ENCODE measurements around the gene TNNI3.
"Not testable (repeated sequence)": the region's sequence is repeated elsewhere in the genome, so short reads cannot be mapped to it uniquely, and the experiment has no call there.

Gene TNNI3

DNA sequence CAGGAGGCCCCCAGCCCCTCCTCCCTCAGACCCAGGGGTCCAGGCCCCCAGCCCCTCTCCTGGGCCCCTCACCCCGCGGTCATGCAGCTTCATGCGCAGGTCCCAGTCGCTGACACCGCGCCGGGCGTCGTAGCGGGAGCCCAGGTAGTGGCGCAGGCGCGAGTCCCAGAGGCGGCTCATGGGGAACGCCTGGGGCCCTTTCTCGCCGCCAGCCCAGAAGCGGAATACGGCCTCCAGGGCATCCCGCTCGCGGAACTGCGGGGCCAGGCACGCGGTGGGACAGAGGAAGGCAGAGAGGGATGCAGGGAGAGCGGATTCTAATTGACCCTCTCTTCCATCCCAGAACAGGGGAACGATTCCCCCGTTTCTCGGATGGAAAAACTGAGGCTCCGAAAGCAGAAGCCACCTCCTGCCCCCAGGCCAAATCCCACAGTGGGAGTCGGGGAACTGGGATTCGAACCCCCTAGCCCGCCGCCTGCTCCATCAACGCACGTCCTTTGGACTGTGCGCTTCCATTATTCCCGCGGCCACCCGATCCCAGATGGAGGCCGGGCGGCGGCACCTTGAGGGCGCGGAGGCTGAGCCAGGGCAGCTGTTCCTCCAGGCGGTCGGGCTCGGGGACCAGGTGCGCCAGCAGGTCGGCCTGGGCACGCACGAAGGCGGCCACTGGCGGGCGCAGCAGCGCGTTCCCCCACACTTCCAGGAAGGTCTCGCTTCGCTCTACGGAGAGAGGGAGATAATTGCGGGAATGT lies 4.2 kb upstream of the TNNI3 start:
- Histone ChIP-seq H3K4me1 (ENCODE audit: insufficient read depth, low read length) (peaks cover 17% of the 10 kb centered on the region; the same call in 1 of the 2 replicates), H3K9ac (ENCODE audit: low read depth, low read length) (peak overlapping the region; percentile 61; the same call in 1 of the 2 replicates), H3K9me3 (ENCODE audit: control insufficient read depth, insufficient read depth, low read length) (no peaks in the 10 kb centered on the region), H3K36me3 (ENCODE audit: insufficient read depth, low read length) (no peaks in the 10 kb centered on the region)

DNA sequence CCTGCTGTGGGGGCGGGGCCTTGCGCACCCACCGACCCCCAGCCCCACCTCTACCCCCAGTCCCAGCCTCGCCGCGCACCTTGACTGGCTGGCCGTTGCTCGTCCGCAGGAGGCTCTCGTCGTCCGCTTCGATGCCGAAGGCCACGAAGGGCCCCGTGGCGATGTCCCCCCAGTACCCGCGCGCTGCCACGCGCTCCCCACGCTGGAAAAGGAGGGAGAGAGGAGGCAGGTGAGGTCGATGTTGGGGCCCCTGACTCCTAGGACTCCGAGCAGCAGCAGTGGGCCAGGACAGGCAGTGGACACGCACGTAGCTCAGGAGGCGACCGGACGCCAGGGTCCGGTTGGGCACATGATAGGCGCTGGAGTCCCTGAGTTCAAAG lies 3.4 kb upstream of the TNNI3 start:
- no peaks in the 10 kb centered on the region for H3K36me3 ChIP-seq (ENCODE audit: insufficient read depth, low read length)
- H3K4me1 ChIP-seq (ENCODE audit: insufficient read depth, low read length): peaks cover 17% of the 10 kb centered on the region; the same call in 1 of the 2 replicates
- no peaks in the 10 kb centered on the region; the same call in 1 of the 2 replicates for H3K9me3 ChIP-seq (ENCODE audit: control insufficient read depth, insufficient read depth, low read length)
- peak overlapping the region; percentile 61 for H3K9ac ChIP-seq (ENCODE audit: low read depth, low read length)

DNA sequence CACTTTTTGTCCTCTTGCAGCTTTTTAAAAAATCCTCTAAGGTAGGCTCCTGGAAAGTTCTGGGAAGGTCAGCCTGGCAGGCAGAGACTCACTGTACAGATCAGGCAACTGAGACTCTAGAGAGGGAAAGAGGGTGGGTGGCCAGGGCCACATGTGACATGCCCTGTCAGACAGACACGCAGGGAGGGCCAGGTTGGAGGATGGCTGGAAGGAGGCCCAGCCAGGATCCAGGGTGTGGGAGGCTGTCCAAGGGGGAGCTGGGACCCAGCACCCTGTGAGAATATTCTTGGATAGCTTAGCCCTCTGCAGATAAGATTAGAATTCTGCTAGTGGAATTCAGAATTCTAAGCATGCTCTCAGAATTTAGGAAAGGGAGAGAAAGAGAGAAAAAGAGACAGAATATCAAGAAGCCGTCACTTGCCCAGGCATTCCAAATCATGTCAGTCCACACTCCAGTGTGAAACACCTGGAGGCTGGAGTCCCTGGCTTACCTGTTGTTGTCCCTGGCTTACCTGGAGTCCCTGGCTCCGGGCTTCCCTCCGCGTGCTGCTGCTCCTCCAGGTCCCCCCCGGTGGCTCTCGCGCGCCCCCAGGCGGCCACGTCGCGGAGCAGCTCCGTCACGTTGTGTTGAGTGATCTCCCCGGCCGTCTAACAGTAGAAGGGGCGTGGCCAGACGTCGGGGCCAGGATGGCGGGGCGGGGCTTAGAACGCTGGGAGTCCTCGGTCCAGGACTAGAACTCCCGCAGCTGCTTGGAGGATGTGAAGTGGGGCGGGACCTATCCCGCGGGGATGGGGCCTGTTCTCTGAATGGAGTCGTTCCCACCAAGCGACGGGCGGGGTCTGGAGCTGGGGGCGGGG lies 2.8 kb upstream of the TNNI3 start:
- Histone ChIP-seq H3K36me3 (ENCODE audit: insufficient read depth, low read length) (no peaks in the 10 kb centered on the region), H3K9me3 (ENCODE audit: control insufficient read depth, insufficient read depth, low read length) (no peaks in the 10 kb centered on the region; the same call in 1 of the 2 replicates), H3K9ac (ENCODE audit: low read depth, low read length) (no peak overlapping the region; the same call in 1 of the 2 replicates), H3K4me1 (ENCODE audit: insufficient read depth, low read length) (peaks cover 17% of the 10 kb centered on the region; the same call in 1 of the 2 replicates)

DNA sequence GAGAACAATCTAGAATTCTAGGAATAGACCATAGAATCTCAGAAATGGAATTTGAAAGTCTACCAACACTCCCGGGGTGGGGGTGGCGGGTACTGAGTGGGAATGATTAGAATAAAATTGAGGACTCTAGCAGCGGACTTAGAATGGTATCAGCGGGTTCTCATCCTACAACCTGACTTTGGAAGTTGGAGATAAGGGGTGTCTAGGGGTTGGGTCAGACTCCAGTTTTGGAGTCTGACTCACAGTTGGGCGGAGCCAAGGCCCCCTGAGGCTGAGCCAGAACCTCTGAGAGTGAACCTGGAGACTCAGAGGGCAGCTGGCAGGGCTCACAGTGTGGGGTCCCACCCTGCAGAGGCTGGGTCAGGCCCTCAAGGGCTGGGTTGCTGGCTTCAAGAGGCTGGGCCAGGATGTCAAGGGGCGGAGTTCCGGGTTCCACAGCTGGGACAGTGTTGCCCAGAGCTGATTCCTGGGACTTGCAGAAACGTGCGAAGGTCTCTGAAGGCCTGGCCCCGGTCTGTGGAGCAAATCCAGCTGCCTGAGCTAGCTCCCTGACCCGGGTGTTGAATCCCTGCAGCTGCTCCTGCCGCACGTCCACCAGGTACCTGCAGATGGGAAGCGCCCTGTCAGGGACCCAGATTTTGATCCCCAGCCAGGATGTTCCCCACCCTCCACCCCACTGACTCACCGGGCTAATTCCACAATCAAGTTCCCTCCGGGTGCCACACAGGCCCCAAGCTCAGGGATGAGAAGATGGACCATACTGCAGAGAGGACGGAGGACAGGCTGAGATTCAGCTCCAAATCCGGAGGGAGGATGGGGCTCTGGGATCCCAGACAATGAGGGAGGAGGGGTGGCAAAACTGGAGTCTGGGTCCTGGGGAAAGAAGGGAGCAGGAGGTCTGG lies 1.6 kb upstream of the TNNI3 start:
- Histone ChIP-seq H3K36me3 (ENCODE audit: insufficient read depth, low read length) (no peaks in the 10 kb centered on the region), H3K4me1 (ENCODE audit: insufficient read depth, low read length) (peaks cover 17% of the 10 kb centered on the region; the same call in 1 of the 2 replicates), H3K9ac (ENCODE audit: low read depth, low read length) (peak overlapping the region; percentile 24; the same call in 1 of the 2 replicates), H3K9me3 (ENCODE audit: control insufficient read depth, insufficient read depth, low read length) (no peaks in the 10 kb centered on the region; the same call in 1 of the 2 replicates)

DNA sequence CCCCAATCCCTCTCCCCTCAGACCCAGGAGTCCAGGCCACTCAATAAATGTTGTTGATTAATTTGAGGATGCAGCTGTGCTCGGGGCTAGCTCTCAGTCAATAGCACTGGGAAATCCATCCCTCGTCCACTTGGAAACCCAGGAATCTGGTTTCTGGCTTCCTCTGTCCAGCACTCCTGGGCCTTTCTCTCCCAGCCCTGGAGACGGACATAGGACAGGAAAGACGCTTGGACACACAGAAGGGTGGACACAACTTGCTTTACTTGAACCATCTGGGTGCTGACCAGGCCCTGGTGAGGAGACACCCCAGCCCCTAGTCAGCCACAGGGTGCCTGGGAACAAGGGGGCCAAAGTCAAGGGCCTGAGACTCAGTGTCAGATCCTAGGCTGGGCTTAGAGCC lies 891 bp upstream of the TNNI3 start:
- no peaks in the 10 kb centered on the region for H3K36me3 ChIP-seq (ENCODE audit: insufficient read depth, low read length)
- H3K4me1 ChIP-seq (ENCODE audit: insufficient read depth, low read length): peaks cover 17% of the 10 kb centered on the region; the same call in 1 of the 2 replicates
- H3K9ac ChIP-seq (ENCODE audit: low read depth, low read length): no peak overlapping the region
- no peaks in the 10 kb centered on the region; the same call in 1 of the 2 replicates for H3K9me3 ChIP-seq (ENCODE audit: control insufficient read depth, insufficient read depth, low read length)

DNA sequence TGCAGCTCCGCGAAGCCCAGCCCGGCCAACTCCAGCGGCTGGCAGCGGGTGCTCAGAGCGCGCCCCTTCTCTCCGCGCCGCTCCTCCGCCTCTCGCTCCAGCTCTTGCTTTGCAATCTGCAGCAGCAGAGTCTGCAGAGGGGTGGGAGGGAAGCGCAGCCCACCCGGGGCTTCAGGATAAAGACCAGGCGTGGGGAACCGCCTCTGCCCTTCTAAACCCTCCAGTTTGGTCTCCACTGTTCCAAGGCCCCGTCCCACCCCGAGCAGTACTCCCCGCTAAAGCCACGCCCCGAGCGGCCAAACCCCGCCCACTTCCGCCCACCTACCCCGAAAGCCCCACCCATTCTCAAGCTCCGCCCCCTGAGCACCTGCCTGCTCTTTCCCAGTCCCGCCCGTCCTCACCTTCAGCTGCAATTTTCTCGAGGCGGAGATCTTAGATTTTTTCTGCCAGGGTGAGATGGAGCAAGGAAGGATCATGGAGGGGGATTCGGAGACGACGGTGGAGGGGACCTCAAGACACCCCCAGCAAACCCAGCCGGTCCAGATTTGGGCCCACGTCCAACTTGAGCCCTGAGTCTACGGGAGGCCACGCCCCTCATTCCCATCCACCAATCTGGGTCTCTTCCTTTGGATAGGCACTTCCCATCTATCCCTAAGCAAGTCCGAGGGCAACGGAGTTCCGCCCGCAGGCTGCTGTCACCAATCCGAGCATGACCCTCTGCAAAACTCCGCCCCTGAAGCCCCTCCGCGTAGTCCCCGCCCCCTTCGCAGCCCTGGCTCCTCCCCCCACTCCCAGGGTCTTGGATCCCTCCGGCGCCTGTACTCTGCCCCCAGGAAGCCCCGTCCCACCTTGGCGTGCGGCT lies 1.1 kb downstream of the TNNI3 start:
- Histone ChIP-seq H3K9me3 (ENCODE audit: control insufficient read depth, insufficient read depth, low read length) (no peaks in the 10 kb centered on the region; the same call in 1 of the 2 replicates), H3K4me1 (ENCODE audit: insufficient read depth, low read length) (peaks cover 20% of the 10 kb centered on the region; the same call in 1 of the 2 replicates), H3K36me3 (ENCODE audit: insufficient read depth, low read length) (peaks cover 3% of the 10 kb centered on the region; the same call in 1 of the 2 replicates), H3K9ac (ENCODE audit: low read depth, low read length) (peak overlapping the region; percentile 75)

DNA sequence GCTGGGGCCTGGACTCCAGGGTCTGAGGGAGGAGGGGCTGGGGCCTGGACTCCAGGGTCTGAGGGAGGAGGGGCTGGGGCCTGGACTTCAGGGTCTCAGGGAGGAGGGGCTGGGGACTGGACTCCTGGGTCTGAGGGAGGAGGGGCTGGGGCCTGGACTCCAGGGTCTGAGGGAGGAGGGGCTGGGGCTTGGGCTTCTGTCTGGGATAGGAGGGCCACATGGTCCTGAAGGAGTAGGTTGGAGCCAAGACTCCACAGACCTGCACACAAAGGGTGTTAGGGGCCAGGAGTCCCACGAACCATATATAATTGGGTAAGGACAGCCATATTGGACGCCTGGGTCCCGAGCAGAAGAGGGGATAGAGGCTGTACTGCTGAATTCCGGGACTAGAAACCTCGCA lies 1.7 kb downstream of the TNNI3 start:
- H3K36me3 ChIP-seq (ENCODE audit: insufficient read depth, low read length); H3K9me3 ChIP-seq (ENCODE audit: control insufficient read depth, insufficient read depth, low read length): not testable (repeated sequence)
- H3K9ac ChIP-seq (ENCODE audit: low read depth, low read length): peak overlapping the region; percentile 75
- H3K4me1 ChIP-seq (ENCODE audit: insufficient read depth, low read length): peaks cover 21% of the 10 kb centered on the region; the same call in 1 of the 2 replicates

DNA sequence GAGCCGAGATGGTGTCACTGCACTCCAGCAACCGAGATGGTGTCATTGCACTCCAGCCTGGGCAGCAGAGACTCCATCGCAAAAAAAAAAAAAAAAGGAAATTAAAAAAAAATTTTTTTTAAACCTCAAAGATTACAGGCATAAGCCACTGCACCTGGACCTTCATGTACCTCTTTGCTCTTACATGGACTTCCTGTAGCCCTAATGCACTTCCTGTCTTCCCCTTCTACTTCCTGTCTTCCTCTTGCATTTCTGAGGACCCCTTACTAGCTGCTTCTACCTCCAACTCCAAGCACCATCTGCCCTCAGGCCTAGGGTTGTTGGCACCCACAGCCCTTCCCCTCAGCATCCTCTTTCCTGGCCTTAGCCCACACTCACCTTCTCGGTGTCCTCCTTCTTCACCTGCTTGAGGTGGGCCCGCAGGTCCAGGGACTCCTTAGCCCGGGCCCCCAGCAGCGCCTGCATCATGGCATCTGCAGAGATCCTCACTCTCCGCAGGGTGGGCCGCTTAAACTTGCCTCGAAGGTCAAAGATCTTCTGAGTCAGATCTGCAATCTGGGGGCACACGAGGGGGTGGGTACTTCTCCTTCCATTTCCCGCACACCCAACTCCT lies 3.8 kb downstream of the TNNI3 start:
- Histone ChIP-seq H3K9ac (ENCODE audit: low read depth, low read length) (no peak overlapping the region), H3K36me3 (ENCODE audit: insufficient read depth, low read length) (peaks cover 4% of the 10 kb centered on the region; the same call in 1 of the 2 replicates), H3K9me3 (ENCODE audit: control insufficient read depth, insufficient read depth, low read length) (no peaks in the 10 kb centered on the region; the same call in 1 of the 2 replicates), H3K4me1 (ENCODE audit: insufficient read depth, low read length) (peaks cover 17% of the 10 kb centered on the region)

DNA sequence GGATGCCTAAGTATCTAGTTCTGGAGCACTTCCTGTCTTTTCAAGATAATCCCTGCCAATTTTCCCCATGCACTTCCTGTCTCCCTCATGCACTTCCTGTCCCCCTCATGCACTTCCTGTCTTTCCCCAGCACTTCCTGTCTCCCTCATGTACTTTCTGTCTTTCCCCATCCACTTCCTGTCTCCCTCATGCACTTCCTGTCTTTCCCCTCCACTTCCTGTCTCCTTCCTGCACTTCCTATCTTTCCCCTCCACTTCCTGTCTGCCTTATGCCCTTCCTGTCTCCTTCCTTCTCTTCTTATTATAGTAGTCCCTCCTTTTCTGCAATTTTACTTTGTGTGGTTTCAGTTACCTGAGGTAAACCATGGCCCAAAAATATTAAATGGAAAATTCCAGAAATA lies 5.5 kb downstream of the TNNI3 start:
- Histone ChIP-seq H3K9ac (ENCODE audit: low read depth, low read length) (no peak overlapping the region), H3K4me1 (ENCODE audit: insufficient read depth, low read length) (peaks cover 24% of the 10 kb centered on the region), H3K36me3 (ENCODE audit: insufficient read depth, low read length) (peaks cover 4% of the 10 kb centered on the region; the same call in 1 of the 2 replicates), H3K9me3 (ENCODE audit: control insufficient read depth, insufficient read depth, low read length) (no peaks in the 10 kb centered on the region; the same call in 1 of the 2 replicates)

DNA sequence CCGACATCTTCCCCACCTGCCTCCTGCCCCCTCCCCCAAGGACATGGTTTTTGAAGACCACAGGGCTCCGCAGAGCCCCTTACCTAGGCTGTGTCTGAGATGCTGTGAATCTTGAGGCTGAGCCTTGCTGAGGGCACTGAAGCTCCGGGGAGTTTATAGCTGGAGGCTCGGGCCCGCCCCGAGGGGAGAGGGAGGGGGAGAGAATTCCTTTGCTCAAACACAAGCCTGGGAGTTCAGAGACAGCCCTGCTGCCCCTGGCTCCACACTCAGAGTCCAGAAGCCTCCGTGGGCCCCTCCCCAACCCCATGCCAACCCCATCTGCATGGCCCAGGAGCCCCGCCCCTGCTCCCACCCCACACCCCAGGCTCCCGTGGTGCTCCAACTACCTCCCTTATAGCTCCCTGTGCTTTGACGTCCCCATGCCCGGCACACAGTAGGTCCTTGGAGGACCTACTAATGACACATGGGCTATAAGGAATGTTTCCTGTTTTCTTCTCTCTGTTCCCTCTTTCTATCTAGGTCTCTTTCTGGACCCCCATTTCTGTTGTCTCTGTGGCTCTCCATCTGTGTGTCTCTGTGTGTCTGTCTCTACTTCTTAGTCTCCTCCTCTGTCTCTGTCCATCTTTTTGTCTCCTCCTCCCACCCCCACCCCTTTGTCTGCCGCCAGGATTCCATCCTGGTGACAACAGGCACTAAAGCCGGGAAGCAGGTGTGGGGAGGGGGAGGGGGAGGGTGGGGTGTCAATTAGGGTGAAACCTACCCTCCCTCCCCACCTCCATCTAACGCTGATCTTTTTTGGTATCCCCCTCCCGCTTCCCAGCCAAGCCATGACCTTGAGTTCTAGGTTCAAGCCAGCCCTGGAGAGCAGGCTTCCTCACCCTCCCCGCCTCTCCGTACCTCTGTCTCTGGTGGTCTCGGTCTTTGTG lies 8.2 kb downstream of the TNNI3 start, which contains the start of gene TNNT1:
Gene TNNT1, minus strand, starts transcription at position 129 of the 926 bp plus-strand sequence. CDS start 2,049 bp downstream, outside the sequence.
- Histone ChIP-seq H3K9me3 (ENCODE audit: control insufficient read depth, insufficient read depth, low read length) (no peaks in the 10 kb centered on the region), H3K4me1 (ENCODE audit: insufficient read depth, low read length) (peaks cover 24% of the 10 kb centered on the region), H3K9ac (ENCODE audit: low read depth, low read length) (peak within 1 kb of the TSS; percentile 20; the same call in 1 of the 2 replicates), H3K36me3 (ENCODE audit: insufficient read depth, low read length) (peaks cover 4% of the 10 kb centered on the region; the same call in 1 of the 2 replicates)

DNA sequence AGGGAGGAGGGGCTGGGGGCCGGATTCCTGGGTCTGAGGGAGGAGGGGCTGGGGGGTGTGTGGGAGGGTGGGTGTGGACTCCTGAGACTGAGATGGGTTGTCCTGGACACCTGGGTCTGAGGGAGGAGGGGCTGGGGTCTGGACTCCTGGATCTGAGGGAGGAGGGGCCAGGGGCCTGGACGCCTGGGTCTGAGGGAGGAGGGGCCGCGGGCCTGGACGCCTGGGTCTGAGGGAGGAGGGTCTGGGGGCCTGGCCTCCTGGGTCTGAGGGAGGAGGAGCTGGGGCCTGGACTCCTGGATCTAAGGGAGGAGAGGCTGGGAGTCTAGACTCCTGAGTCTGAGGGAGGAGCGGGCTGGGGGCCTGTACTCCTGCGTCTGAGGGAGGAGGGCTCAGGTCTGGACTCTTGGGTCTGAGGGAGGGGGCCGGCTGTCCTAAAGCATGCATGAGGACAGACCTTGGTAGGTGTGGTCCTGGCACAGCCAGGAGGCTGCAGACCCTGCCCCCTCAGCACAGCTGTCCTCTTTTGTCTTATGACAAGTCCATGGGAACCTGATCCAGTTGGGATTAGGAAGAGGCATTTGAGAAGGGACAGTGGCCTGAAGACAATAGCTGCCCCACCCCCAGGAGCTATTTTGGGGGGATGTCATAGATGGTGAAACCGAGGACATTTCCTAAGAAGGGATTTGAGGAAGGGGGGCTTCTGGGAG lies 9.8 kb downstream of the TNNI3 start:
- Histone ChIP-seq H3K4me1 (ENCODE audit: insufficient read depth, low read length) (peaks cover 24% of the 10 kb centered on the region), H3K9me3 (ENCODE audit: control insufficient read depth, insufficient read depth, low read length) (no peaks in the 10 kb centered on the region), H3K36me3 (ENCODE audit: insufficient read depth, low read length) (peaks cover 4% of the 10 kb centered on the region; the same call in 1 of the 2 replicates), H3K9ac (ENCODE audit: low read depth, low read length) (no peak overlapping the region)
